HG03354 (cell line): ENCODE measurements around the gene AKR1C3.
"Not testable (repeated sequence)": the region's sequence is repeated elsewhere in the genome, so short reads cannot be mapped to it uniquely, and the experiment has no call there.

ENCODE experiments used
- ATAC-seq: cut with Tn5 transposase; IDR thresholded peaks from one replicate; pipeline ENCODE4 v1.9.1; 2021; ENCODE audit warnings: mild to moderate bottlenecking; ENCODE audit not compliant: unreplicated experiment, poor library complexity, severe bottlenecking

Gene AKR1C3

GRCh38 chr10:5094265-5095205, at the start of gene AKR1C3:
Gene AKR1C3 (plus strand): TSS chr10:5094414. CDS start chr10:5094445, 31 bp downstream.
- no peak for ATAC-seq

GRCh38 chr10:5045095-5045494, 49.1 kb upstream of the AKR1C3 start:
- ATAC-seq: no peak

GRCh38 chr10:5046410-5046809, 47.8 kb upstream of the AKR1C3 start:
- ATAC-seq: no peak

- not testable (repeated sequence) for ATAC-seq
Observed at GRCh38 chr10:5047055-5047454, 47.2 kb upstream of the AKR1C3 start.

- ATAC-seq: no peak
Observed at GRCh38 chr10:5047912-5048628, 46.1 kb upstream of the AKR1C3 start.

GRCh38 chr10:5052951-5053500, 41.2 kb upstream of the AKR1C3 start:
- ATAC-seq: not testable (repeated sequence)

GRCh38 chr10:5054831-5055230, 39.4 kb upstream of the AKR1C3 start:
- not testable (repeated sequence) for ATAC-seq

GRCh38 chr10:5059267-5059666, 34.9 kb upstream of the AKR1C3 start:
- not testable (repeated sequence) for ATAC-seq

GRCh38 chr10:5060791-5061190, 33.4 kb upstream of the AKR1C3 start:
- not testable (repeated sequence) for ATAC-seq

- no peak for ATAC-seq
Observed at GRCh38 chr10:5064656-5065055, 29.6 kb upstream of the AKR1C3 start.

GRCh38 chr10:5068274-5068984, 25.8 kb upstream of the AKR1C3 start:
- no peak for ATAC-seq

GRCh38 chr10:5070648-5071410, 23.4 kb upstream of the AKR1C3 start:
- no peak for ATAC-seq

GRCh38 chr10:5071411-5072198, 22.6 kb upstream of the AKR1C3 start:
- ATAC-seq: no peak

- ATAC-seq: no peak
Observed at GRCh38 chr10:5073659-5074058, 20.6 kb upstream of the AKR1C3 start.

GRCh38 chr10:5076615-5077014, 17.6 kb upstream of the AKR1C3 start:
- no peak for ATAC-seq

- no peak for ATAC-seq
Observed at GRCh38 chr10:5078547-5079180, 15.6 kb upstream of the AKR1C3 start.

GRCh38 chr10:5079306-5079830, 14.8 kb upstream of the AKR1C3 start:
- ATAC-seq: no peak

GRCh38 chr10:5079836-5080235, 14.4 kb upstream of the AKR1C3 start:
- ATAC-seq: no peak
